ENCODE results near the gene CCDC14.

GRCh38 chr3:123947482-123947881 lies 13.5 kb downstream of the CCDC14 start:
- no peak for TF ChIP-seq POLR2A (IDR thresholded peaks at IDR 0.05)
- no peak for TF ChIP-seq CTCF (IDR thresholded peaks at IDR 0.05)

All from heart left ventricle (tissue), 13 donors.